Measurements from ENCODE around the gene KIAA0753.

- TF ChIP-seq CTCF (IDR thresholded peaks at IDR 0.05; ENCODE audit: insufficient read depth, low read length, poor library complexity, severe bottlenecking) (no peak), EZH2phosphoT487 (conservative IDR thresholded peaks at IDR 0.05; ENCODE audit: low read length) (no peak)
Observed at GRCh38 chr17:6532441-6532885, 108.0 kb downstream of the KIAA0753 start.
